PC-9 (cell line): ENCODE results near the gene PRIM2.

Experiments
- EZH2 ChIP-seq: fragments of 200-600 bp; sonication (generic); IDR thresholded peaks from 2 replicates; pipeline ENCODE4 v1.8.0; 2017; ENCODE audit warnings: antibody characterized with exemption, low read depth
- TF ChIP-seq, protein P1 (sequence below): fragments of 200-600 bp; sonication (generic); conservative IDR thresholded peaks from 2 replicates; pipeline ENCODE4 v1.6.1; 2017; ENCODE audit warnings: mixed run types, antibody characterized with exemption, mild to moderate bottlenecking, moderate library complexity

- TF ChIP-seq EZH2: no peak
- TF ChIP-seq, protein P1, sequence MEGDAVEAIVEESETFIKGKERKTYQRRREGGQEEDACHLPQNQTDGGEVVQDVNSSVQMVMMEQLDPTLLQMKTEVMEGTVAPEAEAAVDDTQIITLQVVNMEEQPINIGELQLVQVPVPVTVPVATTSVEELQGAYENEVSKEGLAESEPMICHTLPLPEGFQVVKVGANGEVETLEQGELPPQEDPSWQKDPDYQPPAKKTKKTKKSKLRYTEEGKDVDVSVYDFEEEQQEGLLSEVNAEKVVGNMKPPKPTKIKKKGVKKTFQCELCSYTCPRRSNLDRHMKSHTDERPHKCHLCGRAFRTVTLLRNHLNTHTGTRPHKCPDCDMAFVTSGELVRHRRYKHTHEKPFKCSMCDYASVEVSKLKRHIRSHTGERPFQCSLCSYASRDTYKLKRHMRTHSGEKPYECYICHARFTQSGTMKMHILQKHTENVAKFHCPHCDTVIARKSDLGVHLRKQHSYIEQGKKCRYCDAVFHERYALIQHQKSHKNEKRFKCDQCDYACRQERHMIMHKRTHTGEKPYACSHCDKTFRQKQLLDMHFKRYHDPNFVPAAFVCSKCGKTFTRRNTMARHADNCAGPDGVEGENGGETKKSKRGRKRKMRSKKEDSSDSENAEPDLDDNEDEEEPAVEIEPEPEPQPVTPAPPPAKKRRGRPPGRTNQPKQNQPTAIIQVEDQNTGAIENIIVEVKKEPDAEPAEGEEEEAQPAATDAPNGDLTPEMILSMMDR: no peak
These were observed 4.4 kb upstream of the PRIM2 start for GRCh38 chr6:57313009-57313408.
